Measurements from ENCODE around the gene CPLANE2.

CPLANE2 gene

GRCh38 chr1:16236511-16237342, at the start of gene CPLANE2:
Gene CPLANE2, minus strand, starts transcription at chr1:16237183. Its CDS starts 441 bp downstream, at chr1:16236742.
- TF ChIP-seq, protein P1, sequence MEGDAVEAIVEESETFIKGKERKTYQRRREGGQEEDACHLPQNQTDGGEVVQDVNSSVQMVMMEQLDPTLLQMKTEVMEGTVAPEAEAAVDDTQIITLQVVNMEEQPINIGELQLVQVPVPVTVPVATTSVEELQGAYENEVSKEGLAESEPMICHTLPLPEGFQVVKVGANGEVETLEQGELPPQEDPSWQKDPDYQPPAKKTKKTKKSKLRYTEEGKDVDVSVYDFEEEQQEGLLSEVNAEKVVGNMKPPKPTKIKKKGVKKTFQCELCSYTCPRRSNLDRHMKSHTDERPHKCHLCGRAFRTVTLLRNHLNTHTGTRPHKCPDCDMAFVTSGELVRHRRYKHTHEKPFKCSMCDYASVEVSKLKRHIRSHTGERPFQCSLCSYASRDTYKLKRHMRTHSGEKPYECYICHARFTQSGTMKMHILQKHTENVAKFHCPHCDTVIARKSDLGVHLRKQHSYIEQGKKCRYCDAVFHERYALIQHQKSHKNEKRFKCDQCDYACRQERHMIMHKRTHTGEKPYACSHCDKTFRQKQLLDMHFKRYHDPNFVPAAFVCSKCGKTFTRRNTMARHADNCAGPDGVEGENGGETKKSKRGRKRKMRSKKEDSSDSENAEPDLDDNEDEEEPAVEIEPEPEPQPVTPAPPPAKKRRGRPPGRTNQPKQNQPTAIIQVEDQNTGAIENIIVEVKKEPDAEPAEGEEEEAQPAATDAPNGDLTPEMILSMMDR (IDR thresholded peaks at IDR 0.05; ENCODE audit: extremely low read depth, missing control alignments), result no peak
- peak; percentile 97 for DNase-seq (ENCODE audit: low spot score)

GRCh38 chr1:16286122-16286521, 49.1 kb upstream of the CPLANE2 start:
- TF ChIP-seq, protein P1 (IDR thresholded peaks at IDR 0.05; ENCODE audit: extremely low read depth, missing control alignments), result no peak
- no peak for DNase-seq (ENCODE audit: low spot score)

DNA sequence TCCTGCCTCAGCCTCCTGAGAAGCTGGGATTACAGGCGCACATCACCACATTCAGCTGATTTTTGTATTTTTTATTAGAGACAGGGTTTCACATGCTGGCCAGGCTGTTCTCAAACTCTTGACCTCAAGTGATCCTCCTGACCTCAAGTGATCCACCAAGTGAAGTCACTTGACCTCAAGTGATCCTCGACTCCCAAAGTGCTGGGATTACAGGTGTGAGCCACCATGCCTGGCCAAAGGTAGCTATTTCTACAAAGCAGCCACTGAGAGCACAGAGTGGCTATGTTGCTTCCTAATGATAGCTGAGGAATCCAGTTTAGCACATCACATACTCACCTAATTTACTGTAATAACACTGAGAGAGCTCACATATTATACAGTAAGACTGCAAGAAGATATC, 44.8 kb upstream of the CPLANE2 start:
- no peak for DNase-seq (ENCODE audit: low spot score)
- TF ChIP-seq, protein P1 (IDR thresholded peaks at IDR 0.05; ENCODE audit: extremely low read depth, missing control alignments), result no peak

DNA sequence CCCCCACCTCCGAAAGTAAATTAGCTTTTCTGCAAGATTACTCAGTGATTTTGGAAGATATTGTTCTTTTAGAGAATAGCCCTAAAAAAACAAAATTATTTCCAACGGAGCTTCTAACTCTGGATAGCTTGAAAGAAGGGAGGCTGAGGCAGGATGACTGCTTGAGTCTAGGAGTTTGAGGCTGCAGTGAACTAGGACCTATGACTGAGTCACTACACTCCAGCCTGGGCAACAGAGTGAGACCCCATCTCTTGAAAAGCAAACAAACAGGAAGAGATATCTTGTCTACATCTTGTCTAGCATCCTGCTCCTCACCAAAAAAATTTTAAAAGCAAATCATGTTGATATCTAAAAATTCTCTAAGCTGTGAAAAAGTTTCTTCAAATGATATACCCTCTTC, 42.2 kb upstream of the CPLANE2 start:
- TF ChIP-seq, protein P1 (IDR thresholded peaks at IDR 0.05; ENCODE audit: extremely low read depth, missing control alignments), result no peak
- DNase-seq (ENCODE audit: low spot score), result no peak

GRCh38 chr1:16276302-16277030, 39.5 kb upstream of the CPLANE2 start:
- DNase-seq (ENCODE audit: low spot score), result no peak
- TF ChIP-seq, protein P1 (IDR thresholded peaks at IDR 0.05; ENCODE audit: extremely low read depth, missing control alignments), result no peak

- no peak for DNase-seq (ENCODE audit: low spot score)
- TF ChIP-seq, protein P1 (IDR thresholded peaks at IDR 0.05; ENCODE audit: extremely low read depth, missing control alignments), result no peak
Observed at GRCh38 chr1:16275591-16275990, 38.6 kb upstream of the CPLANE2 start.

- no peak for DNase-seq (ENCODE audit: low spot score)
- TF ChIP-seq, protein P1 (IDR thresholded peaks at IDR 0.05; ENCODE audit: extremely low read depth, missing control alignments), result no peak
Observed at GRCh38 chr1:16267690-16268180, 30.8 kb upstream of the CPLANE2 start.
